AG04450 (cell line): ENCODE measurements around the gene METTL27. TPM values are rescaled to one million over a fixed set of nuclear protein-coding genes. Genes with fewer than 3 reads are reported as not detected.
A peak's percentile ranks its signal among the peaks of the same experiment; 100 is the strongest.

Source experiments
- CTCF ChIA-PET: fragments of 300-600, 350-600 bp; formaldehyde crosslinking; extraction: SDS; loops from one replicate; lab custom pipeline; 2022; ENCODE audit warnings: antibody characterized with exemption, inconsistent platforms; lab: Charles Lee
- POLR2A ChIA-PET: fragments of 350-600 bp; formaldehyde crosslinking; extraction: SDS; loops from one replicate; lab custom pipeline; 2021; ENCODE audit warnings: antibody characterized with exemption, inconsistent platforms; lab: Yijun Ruan, JAX
- DNase-seq: peaks from one replicate; pipeline ENCODE4 v3.0.0-alpha.2; 2011; ENCODE audit warnings: low read depth, low spot score
- H3K27ac ChIP-seq: one replicate; pipeline ENCODE4 v1.5.1; 2012; ENCODE audit warnings: low read depth, low read length, control low read depth
- H3K27me3 ChIP-seq: one replicate; pipeline ENCODE4 v1.6.0; 2012; ENCODE audit warnings: low read length; ENCODE audit not compliant: control insufficient read depth, insufficient read depth
- H3K4me3 ChIP-seq: 2 replicates; pipeline ENCODE4 v1.5.1; 2011; ENCODE audit warnings: mild to moderate bottlenecking, low read depth, low read length, control low read depth
- H3K9me3 ChIP-seq: 2 replicates; pipeline ENCODE4 v1.5.1; 2012; ENCODE audit warnings: low read length; ENCODE audit not compliant: control insufficient read depth, insufficient read depth
- polyA plus RNA-seq: library from polyadenylated mRNA; depleted of rRNA; stranded (reverse); fragments of >200 nt; gene quantifications from 2 replicates; pipeline ENCODE4 v1.2.3, GENCODE V29; 2011
- TF ChIP-seq, protein P1 (sequence below): IDR thresholded peaks from 2 replicates; pipeline ENCODE4 v1.5.1; 2011; ENCODE audit warnings: low read depth, low read length, control low read depth, inconsistent platforms

The METTL27 gene
- polyA plus RNA-seq, 1 experiment: 2.6 TPM

DNA sequence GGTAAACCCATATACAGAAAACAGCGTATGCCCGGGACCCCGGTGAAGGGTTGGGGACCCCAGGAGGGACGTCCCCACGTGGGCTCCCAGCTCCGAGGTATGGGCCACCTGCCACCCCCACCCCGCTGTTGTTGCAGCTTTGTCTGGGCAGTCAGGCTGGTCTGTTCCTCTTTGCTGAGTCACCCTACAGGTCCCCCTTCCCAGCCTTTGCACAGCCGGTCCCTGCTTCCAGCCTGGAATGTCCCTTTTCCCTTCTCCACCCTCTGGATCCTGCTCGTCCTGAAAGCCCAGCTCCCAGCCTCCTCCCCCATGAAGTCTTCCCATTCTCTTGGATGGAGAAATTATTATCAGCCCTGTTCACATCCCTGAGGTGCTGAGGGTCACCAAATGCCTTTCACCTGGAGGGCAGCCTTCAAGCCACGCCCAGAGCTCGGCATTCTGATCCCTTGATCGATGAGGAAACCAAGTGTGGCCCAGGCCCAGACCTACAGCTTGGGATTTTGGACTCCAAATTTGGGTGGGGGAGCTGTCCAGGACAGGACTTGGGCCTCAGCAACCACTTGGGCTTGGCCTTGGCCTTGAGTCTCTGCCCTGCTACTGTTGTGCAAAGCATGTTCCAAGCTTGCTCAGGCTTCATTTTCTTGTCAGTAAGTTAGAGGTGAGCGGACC is 8.9 kb downstream of the METTL27 start:
- TF ChIP-seq, protein P1, sequence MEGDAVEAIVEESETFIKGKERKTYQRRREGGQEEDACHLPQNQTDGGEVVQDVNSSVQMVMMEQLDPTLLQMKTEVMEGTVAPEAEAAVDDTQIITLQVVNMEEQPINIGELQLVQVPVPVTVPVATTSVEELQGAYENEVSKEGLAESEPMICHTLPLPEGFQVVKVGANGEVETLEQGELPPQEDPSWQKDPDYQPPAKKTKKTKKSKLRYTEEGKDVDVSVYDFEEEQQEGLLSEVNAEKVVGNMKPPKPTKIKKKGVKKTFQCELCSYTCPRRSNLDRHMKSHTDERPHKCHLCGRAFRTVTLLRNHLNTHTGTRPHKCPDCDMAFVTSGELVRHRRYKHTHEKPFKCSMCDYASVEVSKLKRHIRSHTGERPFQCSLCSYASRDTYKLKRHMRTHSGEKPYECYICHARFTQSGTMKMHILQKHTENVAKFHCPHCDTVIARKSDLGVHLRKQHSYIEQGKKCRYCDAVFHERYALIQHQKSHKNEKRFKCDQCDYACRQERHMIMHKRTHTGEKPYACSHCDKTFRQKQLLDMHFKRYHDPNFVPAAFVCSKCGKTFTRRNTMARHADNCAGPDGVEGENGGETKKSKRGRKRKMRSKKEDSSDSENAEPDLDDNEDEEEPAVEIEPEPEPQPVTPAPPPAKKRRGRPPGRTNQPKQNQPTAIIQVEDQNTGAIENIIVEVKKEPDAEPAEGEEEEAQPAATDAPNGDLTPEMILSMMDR: no peak
- Histone ChIP-seq H3K9me3 (peaks cover 5% of the 10 kb centered on the region; the same call in 1 of the 2 replicates), H3K27me3 (no peaks in the 10 kb centered on the region), H3K4me3 (no peak overlapping the region), H3K27ac (no peak overlapping the region)
- no peak for DNase-seq
- POLR2A ChIA-PET: interaction anchor here (0.9 to 1.5 kb wide), 2 partner anchors 9 to 11 kb away, joined by 3 to 5 read pairs; partner anchors contain the start of gene METTL27
- CTCF ChIA-PET: interaction anchor here (1.1 kb wide), 1 partner anchor 21 kb away, joined by 3 read pairs; no protein-coding TSS in a partner anchor

DNA sequence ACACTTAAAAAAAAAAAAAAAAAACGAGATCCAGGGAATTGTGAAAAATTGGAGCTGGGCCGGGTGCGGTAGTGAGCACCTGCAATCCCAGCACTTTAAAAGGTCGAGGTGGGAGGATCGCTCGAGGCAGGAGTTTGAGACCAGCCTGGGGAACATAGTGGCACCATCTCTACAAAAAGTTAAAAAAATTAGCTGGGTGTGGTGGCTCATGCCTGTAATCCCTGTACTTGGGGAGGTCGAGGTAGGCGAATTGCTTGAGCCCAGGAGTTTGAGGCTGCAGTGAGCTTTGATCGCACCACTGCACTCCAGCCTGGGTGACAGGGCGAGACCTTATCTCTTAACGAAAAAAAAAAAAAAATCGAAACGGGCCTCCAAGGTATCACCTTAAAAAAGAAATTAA is 9.5 kb downstream of the METTL27 start:
- POLR2A ChIA-PET: interaction anchor here (0.9 to 1.5 kb wide), 2 partner anchors 9 to 10 kb away, joined by 3 to 5 read pairs; partner anchors contain the start of gene METTL27

GRCh38 chr7:73831834-73832651 is 10.3 kb downstream of the METTL27 start:
- Histone ChIP-seq H3K27ac (peak overlapping the region; percentile 11), H3K27me3 (no peaks in the 10 kb centered on the region), H3K9me3 (peaks cover 5% of the 10 kb centered on the region; the same call in 1 of the 2 replicates), H3K4me3 (no peak overlapping the region)
- ChIA-PET POLR2A (interaction anchor here (0.9 to 1.5 kb wide), 2 partner anchors 10 kb away, joined by 3 to 5 read pairs; partner anchors contain the start of gene METTL27), CTCF (interaction anchor here (0.7 to 1.1 kb wide), 2 partner anchors 20 to 195 kb away, joined by 3 to 4 read pairs; no protein-coding TSS in a partner anchor)
- no peak for DNase-seq
- TF ChIP-seq, protein P1: no peak

More for the DNA sequence above, 9.5 kb downstream of the METTL27 start:
- DNase-seq: no peak
- Histone ChIP-seq H3K27ac (no peak overlapping the region), H3K9me3 (peaks cover 5% of the 10 kb centered on the region; the same call in 1 of the 2 replicates), H3K4me3 (no peak overlapping the region), H3K27me3 (no peaks in the 10 kb centered on the region)
- TF ChIP-seq, protein P1: no peak
- CTCF ChIA-PET: interaction anchor here (0.7 to 1.1 kb wide), 2 partner anchors 21 to 194 kb away, joined by 3 to 4 read pairs; no protein-coding TSS in a partner anchor

- ChIA-PET POLR2A (no interaction called here), CTCF (no interaction called here)
- Histone ChIP-seq H3K27ac (no peak overlapping the region), H3K9me3 (peaks cover 5% of the 10 kb centered on the region; the same call in 1 of the 2 replicates), H3K4me3 (no peak overlapping the region), H3K27me3 (no peaks in the 10 kb centered on the region)
- TF ChIP-seq, protein P1: no peak
- no peak for DNase-seq
These were observed 10.8 kb downstream of the METTL27 start for GRCh38 chr7:73831584-73831833.
